GM12878 (cell line): ENCODE data around the gene TPRA1. TPM values are rescaled to one million over a fixed set of nuclear protein-coding genes. Genes with fewer than 3 reads are reported as not detected.

Experiments
- ATAC-seq: fragments of 200-7000 bp; cut with Tn5 transposase; 3 replicates; pipeline ENCODE4 v1.9.1; 2020; ENCODE audit warnings: mild to moderate bottlenecking, moderate library complexity
- BruUV-seq: library from RNA; stranded (reverse); fragments of 400-500 nt; replicated peaks from 2 replicates; lab custom pipeline; 2021; lab: Mats Ljungman, UMichigan
- CTCF ChIA-PET: fragments of 300-600 bp; sonication (Branson Sonifier 250); formaldehyde crosslinking; extraction: SDS; loops from one replicate; lab custom pipeline; 2021; ENCODE audit warnings: inconsistent platforms; lab: Yijun Ruan, JAX
- POLR2A ChIA-PET: fragments of 350-600 bp; formaldehyde crosslinking; extraction: SDS; loops from one replicate; lab custom pipeline; 2021; ENCODE audit warnings: inconsistent platforms; lab: Charles Lee
- RAD21 ChIA-PET: fragments of 300-600 bp; sonication (Branson Sonifier 250); formaldehyde crosslinking; loops from one replicate; lab custom pipeline; 2023; ENCODE audit warnings: antibody characterized with exemption; ENCODE audit not compliant: unreplicated experiment; lab: Charles Lee
- SMC1A ChIA-PET: fragments of 300-600 bp; sonication (Branson Sonifier 250); formaldehyde crosslinking; loops from one replicate; lab custom pipeline; 2023; ENCODE audit not compliant: unreplicated experiment, uncharacterized antibody; lab: Charles Lee
- DNase-seq: peaks from one replicate; pipeline ENCODE4 v3.0.0-alpha.2; 2011; ENCODE audit warnings: low read depth, low spot score
- FAIRE-seq: peaks from 3 replicates; lab custom pipeline; 2011; peaks lifted over from hg19 to GRCh38; lab: Jason Lieb, UNC
- H2AFZ ChIP-seq: 2 replicates; pipeline ENCODE4 v1.6.0; 2011; ENCODE audit warnings: low read depth, low read length, control low read depth; ENCODE audit not compliant: control insufficient read depth
- H3K27ac ChIP-seq: 2 replicates; pipeline ENCODE4 v1.5.1; 2011; ENCODE audit warnings: control low read depth; ENCODE audit not compliant: control insufficient read depth, insufficient read depth
- H3K27me3 ChIP-seq, 2 experiments: replicated peaks in 1 of 2; 2 replicates each; pipeline versions ENCODE4 v1.6.0 to v1.6.1; 2011; ENCODE audit warnings: low read length in 1 of 2; ENCODE audit not compliant: control insufficient read depth in 2 of 2, insufficient read depth in 2 of 2
- H3K36me3 ChIP-seq, 2 experiments: 2 replicates each; pipeline ENCODE4 v1.5.1; 2011; ENCODE audit warnings: low read length in 1 of 2; ENCODE audit not compliant: control insufficient read depth in 2 of 2, insufficient read depth in 2 of 2
- H3K4me1 ChIP-seq: 2 replicates; pipeline ENCODE4 v1.6.1; 2011; ENCODE audit warnings: mild to moderate bottlenecking, low read length, moderate library complexity, mixed read lengths; ENCODE audit not compliant: control insufficient read depth, insufficient read depth
- H3K4me2 ChIP-seq: 2 replicates; pipeline ENCODE4 v1.6.0; 2011; ENCODE audit warnings: control low read depth; ENCODE audit not compliant: control insufficient read depth, insufficient read depth
- H3K4me3 ChIP-seq: fragments of 200-600 bp; sonication (generic); 2 replicates; pipeline ENCODE4 v1.5.1; 2016
- H3K79me2 ChIP-seq: 2 replicates; pipeline ENCODE4 v1.6.0; 2011; ENCODE audit warnings: low read length; ENCODE audit not compliant: control insufficient read depth, insufficient read depth
- H3K9ac ChIP-seq: 2 replicates; pipeline ENCODE4 v1.8.0; 2011; ENCODE audit warnings: low read length, control low read depth, mixed read lengths; ENCODE audit not compliant: control insufficient read depth, insufficient read depth
- H3K9me3 ChIP-seq: replicated peaks from 3 replicates; pipeline ENCODE4 v1.5.1; 2011; ENCODE audit warnings: mild to moderate bottlenecking, low read length; ENCODE audit not compliant: control insufficient read depth, insufficient read depth
- H4K20me1 ChIP-seq: 2 replicates; pipeline ENCODE4 v1.6.0; 2011; ENCODE audit not compliant: control insufficient read depth, insufficient read depth
- ATF3 ChIP-seq: IDR thresholded peaks from 2 replicates; pipeline ENCODE4 v1.6.1; 2011; ENCODE audit warnings: low read depth, mild to moderate bottlenecking, low read length, moderate library complexity, borderline replicate concordance; ENCODE audit errors: extremely low read depth
- DPF2 ChIP-seq: fragments of 450-650 bp; IDR thresholded peaks from 2 replicates; pipeline ENCODE4 v1.6.1; 2017; ENCODE audit warnings: mild to moderate bottlenecking
- ETV6 ChIP-seq, 2 experiments: fragments of 450-650 bp in 1 of 2; IDR thresholded peaks in 1 of 2; conservative IDR thresholded peaks in 1 of 2; 2 replicates each; pipeline ENCODE4 v1.6.1; 2014; ENCODE audit warnings: antibody characterized with exemption in 1 of 2, borderline replicate concordance in 1 of 2, low read depth in 1 of 2, mild to moderate bottlenecking in 1 of 2, moderate library complexity in 1 of 2
- JUNB ChIP-seq: IDR thresholded peaks from 2 replicates; pipeline ENCODE4 v1.6.1; 2016; ENCODE audit warnings: antibody characterized with exemption, mild to moderate bottlenecking
- NFXL1 ChIP-seq: fragments of 450-650 bp; IDR thresholded peaks from 2 replicates; pipeline ENCODE4 v1.6.1; 2017; ENCODE audit warnings: antibody characterized with exemption, mild to moderate bottlenecking, borderline replicate concordance
- NFYB ChIP-seq: IDR thresholded peaks from 2 replicates; pipeline ENCODE4 v1.6.1; 2011; ENCODE audit warnings: low read depth, mild to moderate bottlenecking, low read length, improper control_type of control experiment, moderate library complexity; ENCODE audit not compliant: insufficient read depth
- SMAD1 ChIP-seq: fragments of 450-650 bp; IDR thresholded peaks from 2 replicates; pipeline ENCODE4 v1.6.1; 2018; ENCODE audit warnings: mild to moderate bottlenecking, low read depth; ENCODE audit not compliant: partially characterized antibody
- SMAD5 ChIP-seq: IDR thresholded peaks from 2 replicates; pipeline ENCODE4 v1.6.1; 2016; ENCODE audit warnings: antibody characterized with exemption, low read depth
- SMC3 ChIP-seq: IDR thresholded peaks from 2 replicates; pipeline ENCODE4 v1.6.1; 2011; ENCODE audit warnings: low read length, improper control_type of control experiment, borderline replicate concordance
- SUZ12 ChIP-seq: fragments of 200-600 bp; sonication (generic); IDR thresholded peaks from one replicate; pipeline ENCODE4 v1.6.1; 2018; ENCODE audit warnings: antibody characterized with exemption, mild to moderate bottlenecking; ENCODE audit not compliant: unreplicated experiment
- ZBTB33 ChIP-seq: fragments of 450-650 bp; IDR thresholded peaks from 2 replicates; pipeline ENCODE4 v1.6.1; 2017; ENCODE audit warnings: mild to moderate bottlenecking
- WGBS: methylation state at CpG from one replicate; pipeline ENCODE4 v1.1.6; 2016; ENCODE audit warnings: low lambda C conversion rate; ENCODE audit not compliant: insufficient replicate concordance, insufficient coverage; ENCODE audit errors: missing lambda C conversion rate; 5-methylcytosine and 5-hydroxymethylcytosine counted together
- in situ Hi-C: fragments of 300-500 bp; cut with MboI; formaldehyde crosslinking; loops from 9 replicates; pipeline ENCODE4 v1.14.3; 2018; ENCODE audit warnings: mixed read lengths
- intact Hi-C: fragments of 100-400 bp; cut with micrococcal nuclease; formaldehyde crosslinking; loops from one replicate; pipeline ENCODE4 v1.14.2; 2022; ENCODE audit not compliant: unreplicated experiment
- polyA plus RNA-seq, 11 experiments: library from polyadenylated mRNA; depleted of rRNA in 4 of 11; unstranded in 6 of 11; stranded (reverse) in 5 of 11; fragments of >200 nt; fragmentation: Nextera tagmentation in 4 of 11; fragmentation: Illumina TruSeq in 1 of 11; extraction: Ambion mirVana in 4 of 11; extraction: Trizol in 1 of 11; gene quantifications; 1 replicate in 1 of 11; 2 replicates in 10 of 11; pipeline versions ENCODE4 v1.2.1 to v1.2.3, GENCODE V29; 2011 to 2016; ENCODE audit warnings: inconsistent platforms in 2 of 11, missing spikeins in 2 of 11, low read depth in 1 of 11
- total RNA-seq, 4 experiments: library from RNA; depleted of rRNA in 3 of 4; stranded (reverse); fragments of >200 nt in 3 of 4; fragmentation: Illumina TruSeq in 1 of 4; extraction: Trizol in 1 of 4; gene quantifications; 2 replicates each; pipeline versions ENCODE4 v1.2.1 to v1.2.3, GENCODE V29; 2013 to 2021
- TF ChIP-seq, protein P1 (sequence below): IDR thresholded peaks from 2 replicates; pipeline ENCODE4 v1.6.1; 2012; ENCODE audit warnings: low read depth, low read length, improper control_type of control experiment
- TF ChIP-seq, protein P2 (sequence below): IDR thresholded peaks from 2 replicates; pipeline ENCODE4 v1.6.1; 2012; ENCODE audit warnings: low read length, inconsistent platforms

TPRA1 gene
- total and polyA plus RNA-seq, 10 of the 15 experiments (the other 5 are each of a cell fraction or from before 2014, with no cell fraction given), result 1.8 to 39.6 (median 26.6) TPM

GRCh38 chr3:127572186-127572585 lies 18.3 kb downstream of the TPRA1 start:
- TF ChIP-seq ZBTB33, result no peak
- TF ChIP-seq DPF2, result no peak
- no peak for TF ChIP-seq JUNB
- no peak for TF ChIP-seq SMAD5
- no peak for TF ChIP-seq ETV6 (conservative IDR thresholded peaks at IDR 0.05 in 1 of 2, IDR thresholded peaks at IDR 0.05 in 1 of 2; ENCODE audit: borderline replicate concordance in 1 of 2, low read depth in 1 of 2)
- TF ChIP-seq SMC3, result no peak
- TF ChIP-seq, protein P1, sequence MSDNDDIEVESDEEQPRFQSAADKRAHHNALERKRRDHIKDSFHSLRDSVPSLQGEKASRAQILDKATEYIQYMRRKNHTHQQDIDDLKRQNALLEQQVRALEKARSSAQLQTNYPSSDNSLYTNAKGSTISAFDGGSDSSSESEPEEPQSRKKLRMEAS, result no peak
- no peak for TF ChIP-seq SMAD1
- TF ChIP-seq, protein P2, sequence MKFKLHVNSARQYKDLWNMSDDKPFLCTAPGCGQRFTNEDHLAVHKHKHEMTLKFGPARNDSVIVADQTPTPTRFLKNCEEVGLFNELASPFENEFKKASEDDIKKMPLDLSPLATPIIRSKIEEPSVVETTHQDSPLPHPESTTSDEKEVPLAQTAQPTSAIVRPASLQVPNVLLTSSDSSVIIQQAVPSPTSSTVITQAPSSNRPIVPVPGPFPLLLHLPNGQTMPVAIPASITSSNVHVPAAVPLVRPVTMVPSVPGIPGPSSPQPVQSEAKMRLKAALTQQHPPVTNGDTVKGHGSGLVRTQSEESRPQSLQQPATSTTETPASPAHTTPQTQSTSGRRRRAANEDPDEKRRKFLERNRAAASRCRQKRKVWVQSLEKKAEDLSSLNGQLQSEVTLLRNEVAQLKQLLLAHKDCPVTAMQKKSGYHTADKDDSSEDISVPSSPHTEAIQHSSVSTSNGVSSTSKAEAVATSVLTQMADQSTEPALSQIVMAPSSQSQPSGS, result no peak
- TF ChIP-seq NFYB, result no peak
- TF ChIP-seq ATF3, result no peak
- no peak for TF ChIP-seq SUZ12
- TF ChIP-seq NFXL1, result no peak
- Histone ChIP-seq H3K4me1 (no peaks in the 10 kb centered on the region), H3K27me3 (no peaks in the 10 kb centered on the region), H3K27ac (no peak overlapping the region), H3K79me2 (peaks cover 1% of the 10 kb centered on the region; the same call in 1 of the 2 replicates), H3K36me3 (peaks cover 11 to 19% of the 10 kb centered on the region in 2 experiments; a peak in 3 of 4 replicates), H4K20me1 (peaks cover 6% of the 10 kb centered on the region; the same call in 1 of the 2 replicates), H3K4me3 (no peak overlapping the region), H2AFZ (no peak overlapping the region), H3K4me2 (no peak overlapping the region), H3K9me3 (no peaks in the 10 kb centered on the region), H3K9ac (no peak overlapping the region)
- intact Hi-C loops (no loop called here), in situ Hi-C loops (no loop called here)
- CTCF ChIA-PET, result interaction anchor here (0.6 to 0.7 kb wide), 2 partner anchors 76 to 122 kb away, joined by 3 read pairs; no protein-coding TSS in a partner anchor
- ATAC-seq (no peak), DNase-seq (no peak), FAIRE-seq (no peak)
- no TSS peak for BruUV-seq
- POLR2A ChIA-PET, result interaction anchor here (1.0 kb wide), 1 partner anchor 111 kb away, joined by 3 read pairs; no protein-coding TSS in a partner anchor
- RAD21 ChIA-PET, result no interaction called here
- SMC1A ChIA-PET, result no interaction called here
- 98% methylated on average over 6 of the region's 6 CpGs for WGBS
